ENCODE results near the gene AP3S2. TPM values are rescaled to one million over a fixed set of nuclear protein-coding genes. Genes with fewer than 3 reads are reported as not detected.
A peak's percentile ranks its signal among the peaks of the same experiment; 100 is the strongest.

Gene AP3S2
- total and polyA plus RNA-seq, 2 of the 13 experiments (the other 11 are each of a cell fraction or from before 2014, with no cell fraction given), result 17.6 to 44.4 TPM

DNA sequence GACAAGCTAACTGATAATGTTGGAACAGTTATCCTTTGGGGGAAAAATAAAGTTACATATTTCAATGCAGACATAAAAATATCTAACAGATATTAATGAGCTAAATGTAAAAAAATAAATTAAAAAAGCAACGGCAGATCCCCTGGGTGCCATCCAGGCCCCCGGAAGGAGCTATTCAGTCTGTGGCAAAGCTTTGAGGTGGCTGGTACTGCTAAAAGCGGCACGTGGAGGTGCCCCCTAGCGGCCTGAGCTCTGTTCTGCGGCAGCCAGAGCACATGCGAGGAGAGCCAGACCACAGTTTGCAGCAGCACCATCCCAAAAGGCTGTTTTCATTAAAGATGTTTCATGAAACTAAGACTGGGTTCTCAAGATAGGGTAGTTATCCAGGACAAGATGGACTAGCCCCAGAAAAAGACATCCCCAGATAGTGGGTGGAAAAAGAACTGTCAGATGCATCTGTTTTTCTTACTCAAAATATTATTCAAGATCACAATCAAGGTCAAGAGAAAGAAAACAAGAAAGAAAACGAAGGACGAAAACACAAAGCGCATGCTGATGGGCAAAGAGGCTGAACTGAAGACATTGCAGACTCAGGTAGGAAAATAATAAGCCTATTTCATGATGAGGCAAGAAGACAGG, 18.7 kb downstream of the AP3S2 start (continued):
- no peak for TF ChIP-seq STAT6 (CRISPR knock-in tag; IDR thresholded peaks at IDR 0.05; ENCODE audit: borderline replicate concordance)
- no peak for TF ChIP-seq SNAI1 (CRISPR knock-in tag; IDR thresholded peaks at IDR 0.05; ENCODE audit: borderline replicate concordance)
- peak; percentile 49 for TF ChIP-seq TEAD3 (CRISPR knock-in tag; optimal IDR thresholded peaks at IDR 0.05; ENCODE audit: borderline replicate concordance)
- TF ChIP-seq, protein P1, sequence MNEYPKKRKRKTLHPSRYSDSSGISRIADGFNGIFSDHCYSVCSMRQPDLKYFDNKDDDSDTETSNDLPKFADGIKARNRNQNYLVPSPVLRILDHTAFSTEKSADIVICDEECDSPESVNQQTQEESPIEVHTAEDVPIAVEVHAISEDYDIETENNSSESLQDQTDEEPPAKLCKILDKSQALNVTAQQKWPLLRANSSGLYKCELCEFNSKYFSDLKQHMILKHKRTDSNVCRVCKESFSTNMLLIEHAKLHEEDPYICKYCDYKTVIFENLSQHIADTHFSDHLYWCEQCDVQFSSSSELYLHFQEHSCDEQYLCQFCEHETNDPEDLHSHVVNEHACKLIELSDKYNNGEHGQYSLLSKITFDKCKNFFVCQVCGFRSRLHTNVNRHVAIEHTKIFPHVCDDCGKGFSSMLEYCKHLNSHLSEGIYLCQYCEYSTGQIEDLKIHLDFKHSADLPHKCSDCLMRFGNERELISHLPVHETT (CRISPR knock-in tag; conservative IDR thresholded peaks at IDR 0.05), result no peak
- no peak for TF ChIP-seq ZNF335 (CRISPR knock-in tag; IDR thresholded peaks at IDR 0.05)
- no peak for TF ChIP-seq ZBTB43 (CRISPR knock-in tag; conservative IDR thresholded peaks at IDR 0.05)
- TF ChIP-seq EP300 (IDR thresholded peaks at IDR 0.05; ENCODE audit: low read depth in 2 of 2, low read length in 2 of 2), result no peak
- TF ChIP-seq EP300 (CRISPR knock-in tag; IDR thresholded peaks at IDR 0.05; ENCODE audit: borderline replicate concordance), result no peak
- no peak for TF ChIP-seq DR1 (CRISPR knock-in tag; IDR thresholded peaks at IDR 0.05)
- TF ChIP-seq ZNF720 (CRISPR knock-in tag; IDR thresholded peaks at IDR 0.05), result no peak
- no peak for TF ChIP-seq ZNF709 (CRISPR knock-in tag; IDR thresholded peaks at IDR 0.05)
- no peak for TF ChIP-seq ZMAT5 (CRISPR knock-in tag; IDR thresholded peaks at IDR 0.05; ENCODE audit: borderline replicate concordance, low read depth)
- TF ChIP-seq ZBTB39 (CRISPR knock-in tag; IDR thresholded peaks at IDR 0.05), result no peak
- TF ChIP-seq ZNF446 (CRISPR knock-in tag; IDR thresholded peaks at IDR 0.05), result no peak
- TF ChIP-seq, protein P2, sequence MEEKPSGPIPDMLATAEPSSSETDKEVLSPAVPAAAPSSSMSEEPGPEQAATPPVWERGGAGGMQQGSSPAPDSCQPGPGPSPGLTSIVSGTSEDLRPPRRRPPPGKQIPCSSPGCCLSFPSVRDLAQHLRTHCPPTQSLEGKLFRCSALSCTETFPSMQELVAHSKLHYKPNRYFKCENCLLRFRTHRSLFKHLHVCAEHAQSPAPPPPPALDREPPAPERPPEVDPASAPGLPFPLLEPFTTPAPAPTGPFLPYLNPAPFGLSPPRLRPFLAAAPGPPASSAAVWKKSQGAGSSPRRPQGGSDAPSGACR (CRISPR knock-in tag; IDR thresholded peaks at IDR 0.05), result no peak
- TF ChIP-seq AHR (CRISPR knock-in tag; IDR thresholded peaks at IDR 0.05), result 0 out of 2 replicates have a peak, but pooled peaks have one; percentile 39
- no peak for TF ChIP-seq CENPT (CRISPR knock-in tag; IDR thresholded peaks at IDR 0.05; ENCODE audit: low read depth)
- TF ChIP-seq ELF3 (CRISPR knock-in tag; IDR thresholded peaks at IDR 0.05), result peak; percentile 35; the same call in 1 of the 2 replicates
- TF ChIP-seq GATAD2A (CRISPR knock-in tag; IDR thresholded peaks at IDR 0.05), result 0 out of 2 replicates have a peak, but pooled peaks have one; percentile 17
- TF ChIP-seq SAP130 (CRISPR knock-in tag; IDR thresholded peaks at IDR 0.05; ENCODE audit: low read depth), result 0 out of 2 replicates have a peak, but pooled peaks have one; percentile 20
- no peak for TF ChIP-seq GZF1 (CRISPR knock-in tag; IDR thresholded peaks at IDR 0.05)

All from HepG2 (cell line).